Measurements from ENCODE around the gene NCBP1. TPM values are rescaled to one million over a fixed set of nuclear protein-coding genes. Genes with fewer than 3 reads are reported as not detected.
"Not testable (repeated sequence)": the region's sequence is repeated elsewhere in the genome, so short reads cannot be mapped to it uniquely, and the experiment has no call there.

NCBP1 gene
- total and polyA plus RNA-seq, 9 of the 15 experiments (the other 6 are each of a cell fraction or from before 2014, with no cell fraction given), result 29.4 to 69.7 (median 57.5) TPM

DNA sequence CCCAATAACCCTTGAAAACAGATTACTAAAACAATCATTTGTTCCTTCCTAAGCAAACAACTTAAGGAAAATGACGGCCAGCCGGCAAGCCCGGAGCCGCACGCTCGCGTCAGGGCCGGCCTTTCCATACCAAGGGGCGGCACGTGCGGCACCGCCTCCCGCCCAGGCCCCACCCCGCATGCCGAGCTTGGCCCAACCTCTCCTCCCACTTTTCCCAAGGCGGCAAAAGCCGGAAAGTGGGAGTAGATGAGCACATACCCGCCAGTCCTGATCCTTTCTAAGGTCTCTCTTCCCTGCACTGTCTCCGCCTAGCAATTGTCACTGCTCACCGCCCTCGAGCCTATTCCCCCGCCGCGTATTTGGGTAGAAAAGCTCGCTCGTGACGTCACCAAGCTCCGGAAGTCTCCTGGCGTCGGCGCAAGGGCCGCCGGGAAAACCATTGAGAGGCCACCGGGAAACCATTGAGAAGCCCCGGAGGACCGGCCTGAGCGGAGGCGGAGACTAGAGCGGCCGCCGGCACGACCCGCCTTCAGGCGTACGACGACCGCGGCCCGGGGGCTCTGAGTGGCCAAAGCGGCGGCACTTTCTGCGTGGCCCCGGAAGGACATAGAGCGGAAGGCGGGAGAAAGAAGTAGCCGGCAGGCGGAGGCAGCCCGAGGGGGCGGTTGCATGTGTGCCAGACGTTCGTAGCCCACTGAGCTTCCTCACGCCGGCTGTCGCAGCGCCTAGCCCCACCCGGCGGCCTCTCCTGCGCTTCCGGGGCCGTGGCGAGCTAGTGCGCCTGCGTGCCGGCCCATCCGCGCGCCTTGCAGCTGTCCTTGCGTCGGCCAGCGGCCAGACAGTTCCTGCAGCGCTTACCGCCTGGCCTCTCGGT, at the start of gene NCBP1, which contains the start of gene TSTD2 (continued):
- TF ChIP-seq, protein P1, sequence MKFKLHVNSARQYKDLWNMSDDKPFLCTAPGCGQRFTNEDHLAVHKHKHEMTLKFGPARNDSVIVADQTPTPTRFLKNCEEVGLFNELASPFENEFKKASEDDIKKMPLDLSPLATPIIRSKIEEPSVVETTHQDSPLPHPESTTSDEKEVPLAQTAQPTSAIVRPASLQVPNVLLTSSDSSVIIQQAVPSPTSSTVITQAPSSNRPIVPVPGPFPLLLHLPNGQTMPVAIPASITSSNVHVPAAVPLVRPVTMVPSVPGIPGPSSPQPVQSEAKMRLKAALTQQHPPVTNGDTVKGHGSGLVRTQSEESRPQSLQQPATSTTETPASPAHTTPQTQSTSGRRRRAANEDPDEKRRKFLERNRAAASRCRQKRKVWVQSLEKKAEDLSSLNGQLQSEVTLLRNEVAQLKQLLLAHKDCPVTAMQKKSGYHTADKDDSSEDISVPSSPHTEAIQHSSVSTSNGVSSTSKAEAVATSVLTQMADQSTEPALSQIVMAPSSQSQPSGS (CRISPR knock-in tag; IDR thresholded peaks at IDR 0.05), result no peak
- TF ChIP-seq ELF1 (tag; IDR thresholded peaks at IDR 0.05) (peak; percentile 96), RFX1 (IDR thresholded peaks at IDR 0.05) (no peak)

GRCh38 chr9:97584778-97585177, 48.8 kb upstream of the NCBP1 start:
- H3K9me3 ChIP-seq (replicated peaks; ENCODE audit: control insufficient read depth, insufficient read depth, low read depth, low read length); H3K9ac ChIP-seq (ENCODE audit: insufficient read depth in 1 of 2, low read depth in 2 of 2, low read length in 2 of 2); BruUV-seq (replicated peaks); DNase-seq (ENCODE audit: extremely low read depth in 1 of 4, low spot score in 3 of 4); CTCF ChIA-PET (ENCODE audit: low intra/inter-chr PET ratio); FAIRE-seq; H3K27ac ChIP-seq (ENCODE audit: extremely low read depth, low read depth, low read length); H3K79me2 ChIP-seq (ENCODE audit: control insufficient read depth, insufficient read depth, low read length); POLR2A ChIA-PET; H2AFZ ChIP-seq (ENCODE audit: low read depth, low read length); H3K4me3 ChIP-seq; ATAC-seq; H3K9me1 ChIP-seq (ENCODE audit: control insufficient read depth, insufficient read depth, low read length); H3K4me2 ChIP-seq (ENCODE audit: insufficient read depth, low read length); H3K27me3 ChIP-seq (ENCODE audit: control insufficient read depth in 2 of 2, insufficient read depth in 2 of 2, low read length in 2 of 2); H4K20me1 ChIP-seq (replicated peaks; ENCODE audit: control insufficient read depth, insufficient read depth, low read length); H3K4me1 ChIP-seq (replicated peaks in 1 of 2; ENCODE audit: control insufficient read depth in 2 of 2, insufficient read depth in 2 of 2, low read length in 2 of 2); in situ Hi-C loops (cut with MboI); intact Hi-C loops (cut with micrococcal nuclease): not testable (repeated sequence)
- peaks cover 13% of the 10 kb centered on the region for H3K36me3 ChIP-seq (ENCODE audit: control insufficient read depth, insufficient read depth, low read length)
- TF ChIP-seq ZNF507 (tag; conservative IDR thresholded peaks at IDR 0.05), result peak; percentile 93
- no CpG with 5 or more reads among the region's 2 CpGs for WGBS (ENCODE audit: insufficient coverage, low coverage, missing lambda C conversion rate)
